ENCODE measurements around the gene ADGRF5.

DNA sequence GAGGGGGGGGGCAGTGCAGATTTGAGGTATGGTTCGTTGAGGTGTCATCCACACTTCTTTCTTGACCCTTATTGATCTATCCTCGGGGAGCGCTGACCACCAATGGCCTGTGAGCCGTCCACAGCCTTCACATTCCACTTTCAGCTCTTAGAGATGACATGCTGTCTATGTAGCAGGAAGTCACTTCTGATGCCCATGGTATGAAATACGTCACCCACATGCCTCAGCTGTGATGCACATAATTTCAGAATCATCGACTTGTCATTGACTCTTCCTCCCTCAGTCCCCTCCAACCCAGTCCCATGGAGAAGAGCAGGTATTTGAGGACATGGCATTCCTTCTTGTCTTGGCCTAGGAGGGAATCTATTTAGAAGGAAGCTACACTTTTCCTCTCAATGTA lies 4.7 kb upstream of the ADGRF5 start:
- TF ChIP-seq, protein P1, sequence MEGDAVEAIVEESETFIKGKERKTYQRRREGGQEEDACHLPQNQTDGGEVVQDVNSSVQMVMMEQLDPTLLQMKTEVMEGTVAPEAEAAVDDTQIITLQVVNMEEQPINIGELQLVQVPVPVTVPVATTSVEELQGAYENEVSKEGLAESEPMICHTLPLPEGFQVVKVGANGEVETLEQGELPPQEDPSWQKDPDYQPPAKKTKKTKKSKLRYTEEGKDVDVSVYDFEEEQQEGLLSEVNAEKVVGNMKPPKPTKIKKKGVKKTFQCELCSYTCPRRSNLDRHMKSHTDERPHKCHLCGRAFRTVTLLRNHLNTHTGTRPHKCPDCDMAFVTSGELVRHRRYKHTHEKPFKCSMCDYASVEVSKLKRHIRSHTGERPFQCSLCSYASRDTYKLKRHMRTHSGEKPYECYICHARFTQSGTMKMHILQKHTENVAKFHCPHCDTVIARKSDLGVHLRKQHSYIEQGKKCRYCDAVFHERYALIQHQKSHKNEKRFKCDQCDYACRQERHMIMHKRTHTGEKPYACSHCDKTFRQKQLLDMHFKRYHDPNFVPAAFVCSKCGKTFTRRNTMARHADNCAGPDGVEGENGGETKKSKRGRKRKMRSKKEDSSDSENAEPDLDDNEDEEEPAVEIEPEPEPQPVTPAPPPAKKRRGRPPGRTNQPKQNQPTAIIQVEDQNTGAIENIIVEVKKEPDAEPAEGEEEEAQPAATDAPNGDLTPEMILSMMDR (IDR thresholded peaks at IDR 0.05; ENCODE audit: low read depth, low read length): no peak
- no peak for TF ChIP-seq POLR2A (IDR thresholded peaks at IDR 0.05; ENCODE audit: extremely low read depth, insufficient read length)
